CD14-positive monocyte (primary cell): Measurements from ENCODE around the gene TMEM150A. TPM values are rescaled to one million over a fixed set of nuclear protein-coding genes. Genes with fewer than 3 reads are reported as not detected.

Experiments used
- DNase-seq, 3 donors: peaks; one replicate each; pipeline ENCODE4 v3.0.0-alpha.2; 2011 to 2022
- H2AFZ ChIP-seq: 2 replicates; pipeline ENCODE4 v1.6.0; 2012; ENCODE audit warnings: mild to moderate bottlenecking, low read depth, low read length, inconsistent platforms; ENCODE audit not compliant: insufficient read depth, poor library complexity, severe bottlenecking
- H3K27ac ChIP-seq, 2 donors: 1 replicate in 1 of 2; 2 replicates in 1 of 2; pipeline ENCODE4 v1.5.1; 2012 to 2013; ENCODE audit warnings: low read length in 2 of 2, control low read depth in 1 of 2, inconsistent platforms in 1 of 2, low read depth in 1 of 2, mild to moderate bottlenecking in 1 of 2
- H3K27me3 ChIP-seq, 2 donors: one replicate each; pipeline versions ENCODE4 v1.6.0 to v1.6.1; 2011 to 2013; ENCODE audit warnings: low read length in 2 of 2; ENCODE audit not compliant: control insufficient read depth in 2 of 2, insufficient read depth in 2 of 2
- H3K36me3 ChIP-seq, 2 donors: replicated peaks in 1 of 2; 1 replicate in 1 of 2; 2 replicates in 1 of 2; pipeline versions ENCODE4 v1.5.1 to v1.6.1; 2012 to 2013; ENCODE audit warnings: low read length in 2 of 2, control low read depth in 1 of 2, inconsistent platforms in 1 of 2, mild to moderate bottlenecking in 1 of 2; ENCODE audit not compliant: insufficient read depth in 2 of 2, control insufficient read depth in 1 of 2
- H3K4me1 ChIP-seq, 2 donors: 1 replicate in 1 of 2; 2 replicates in 1 of 2; pipeline versions ENCODE4 v1.5.1 to v1.6.1; 2012 to 2013; ENCODE audit warnings: low read length in 2 of 2, control low read depth in 1 of 2, inconsistent platforms in 1 of 2, mild to moderate bottlenecking in 1 of 2, moderate library complexity in 1 of 2; ENCODE audit not compliant: insufficient read depth in 2 of 2, control insufficient read depth in 1 of 2
- H3K4me2 ChIP-seq: replicated peaks from 2 replicates; pipeline ENCODE3; 2012; ENCODE audit warnings: low read length, moderate library complexity, mild to moderate bottlenecking; ENCODE audit not compliant: poor library complexity, severe bottlenecking; ENCODE audit errors: extremely low read depth
- H3K4me3 ChIP-seq, 3 experiments: fragments of 200-600 bp in 1 of 3; sonication (generic) in 1 of 3; replicated peaks in 1 of 3; 1 replicate in 2 of 3; 2 replicates in 1 of 3; pipeline ENCODE4 v1.5.1; 2011 to 2013; ENCODE audit warnings: low read length in 3 of 3, mild to moderate bottlenecking in 3 of 3, control low read depth in 2 of 3, low read depth in 2 of 3, inconsistent platforms in 1 of 3, moderate library complexity in 1 of 3
- H3K79me2 ChIP-seq: 2 replicates; pipeline ENCODE4 v1.6.0; 2012; ENCODE audit warnings: mild to moderate bottlenecking, control low read depth, inconsistent platforms, low read length, moderate library complexity; ENCODE audit not compliant: insufficient read depth
- H3K9ac ChIP-seq: 2 replicates; pipeline ENCODE4 v1.6.0; 2017; ENCODE audit warnings: low read length, mild to moderate bottlenecking; ENCODE audit not compliant: insufficient read depth, poor library complexity, severe bottlenecking
- H3K9me3 ChIP-seq, 2 donors: replicated peaks in 1 of 2; 1 replicate in 1 of 2; 2 replicates in 1 of 2; pipeline versions ENCODE4 v1.5.1 to v1.6.1; 2012 to 2013; ENCODE audit warnings: low read length in 2 of 2, control low read depth in 1 of 2; ENCODE audit not compliant: control insufficient read depth in 1 of 2, insufficient read depth in 1 of 2
- H4K20me1 ChIP-seq: 2 replicates; pipeline ENCODE4 v1.6.0; 2012; ENCODE audit warnings: mild to moderate bottlenecking, low read length, control low read depth, moderate library complexity; ENCODE audit not compliant: insufficient read depth
- H3K27ac Mint-ChIP-seq, 7 donors: one replicate each; pipeline ENCODE4 v1.8.0; 2020; ENCODE audit warnings: mild to moderate bottlenecking in 7 of 7, mixed read lengths in 7 of 7, moderate library complexity in 6 of 7, inconsistent platforms in 2 of 7
- H3K27me3 Mint-ChIP-seq, 3 donors: one replicate each; pipeline ENCODE4 v1.8.0; 2021 to 2022; ENCODE audit warnings: low read depth in 3 of 3, mild to moderate bottlenecking in 3 of 3, mixed read lengths in 3 of 3, moderate library complexity in 3 of 3, inconsistent platforms in 1 of 3
- H3K36me3 Mint-ChIP-seq, 2 donors: one replicate each; pipeline ENCODE4 v1.8.0; 2020; ENCODE audit warnings: mixed read lengths in 2 of 2, inconsistent platforms in 1 of 2, mild to moderate bottlenecking in 1 of 2
- H3K4me1 Mint-ChIP-seq: one replicate; pipeline ENCODE4 v1.8.0; 2020; ENCODE audit warnings: mild to moderate bottlenecking, mixed read lengths
- H3K4me3 Mint-ChIP-seq, 2 donors: one replicate each; pipeline ENCODE4 v1.8.0; 2020; ENCODE audit warnings: mild to moderate bottlenecking in 2 of 2, mixed read lengths in 2 of 2, moderate library complexity in 1 of 2
- H3K9me3 Mint-ChIP-seq, 7 donors: one replicate each; pipeline ENCODE4 v1.8.0; 2020 to 2022; ENCODE audit warnings: mixed read lengths in 7 of 7, mild to moderate bottlenecking in 6 of 7, moderate library complexity in 6 of 7, inconsistent platforms in 2 of 7
- WGBS: methylation state at CpG from one replicate; pipeline ENCODE4 v1.1.5; 2013; ENCODE audit warnings: missing lambda C conversion rate; ENCODE audit not compliant: insufficient coverage; 5-methylcytosine and 5-hydroxymethylcytosine counted together
- intact Hi-C, 2 donors: fragments of 100-400 bp; cut with micrococcal nuclease; formaldehyde crosslinking; loops; one replicate each; pipeline versions ENCODE4 v1.15.0 to v1.15.1; 2023
- polyA plus RNA-seq, 3 donors: library from polyadenylated mRNA; depleted of rRNA in 1 of 3; unstranded in 2 of 3; stranded (reverse) in 1 of 3; fragments of 300-500 nt in 2 of 3; fragments of >200 nt in 1 of 3; fragmentation: Illumina TruSeq in 2 of 3; gene quantifications; 1 replicate in 2 of 3; 2 replicates in 1 of 3; pipeline ENCODE4 v1.2.3, GENCODE V29; 2012 to 2021
- TF ChIP-seq, protein P1 (sequence below): fragments of 200-600 bp; IDR thresholded peaks from one replicate; pipeline ENCODE4 v1.8.0; 2022; ENCODE audit warnings: antibody characterized with exemption, mild to moderate bottlenecking

TMEM150A gene
- polyA plus RNA-seq, 3 donors = 24.7 to 29.1 (median 26.6) TPM

DNA sequence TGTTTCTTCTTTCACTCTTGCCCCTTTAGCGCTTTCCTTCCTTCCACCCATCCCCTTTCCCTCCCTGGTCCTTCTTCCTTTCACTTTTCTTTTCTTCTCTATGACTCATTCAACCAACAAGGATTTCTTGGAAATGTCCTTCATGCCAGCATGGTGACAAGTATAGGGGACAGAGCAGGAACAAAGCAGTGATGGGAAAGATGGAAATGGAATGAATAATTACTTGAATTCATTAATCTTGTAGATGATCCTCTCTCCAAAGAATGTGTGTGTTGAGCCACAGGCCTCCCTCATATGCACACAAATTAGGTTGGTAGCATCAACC, 16.8 kb downstream of the TMEM150A start:
- no peaks in the 10 kb centered on the region for H3K9me3 Mint-ChIP-seq
- peaks cover 0 to 2% (median 0%) of the 10 kb centered on the region in 3 donors for H3K27me3 Mint-ChIP-seq
- H3K4me3 ChIP-seq = peak overlapping the region in 2 of 3 experiments; percentile 66 to 83
- H3K36me3 Mint-ChIP-seq = peaks cover 22 to 30% of the 10 kb centered on the region in 2 donors
- no peaks in the 10 kb centered on the region for H3K27me3 ChIP-seq
- peak in 2 of 3 donors; percentile 35 to 47 for DNase-seq
- peaks cover 15 to 24% of the 10 kb centered on the region in 2 donors for H3K36me3 ChIP-seq
- H3K79me2 ChIP-seq = peaks cover 67% of the 10 kb centered on the region
- H3K9me3 ChIP-seq = no peaks in the 10 kb centered on the region
- TF ChIP-seq, protein P1, sequence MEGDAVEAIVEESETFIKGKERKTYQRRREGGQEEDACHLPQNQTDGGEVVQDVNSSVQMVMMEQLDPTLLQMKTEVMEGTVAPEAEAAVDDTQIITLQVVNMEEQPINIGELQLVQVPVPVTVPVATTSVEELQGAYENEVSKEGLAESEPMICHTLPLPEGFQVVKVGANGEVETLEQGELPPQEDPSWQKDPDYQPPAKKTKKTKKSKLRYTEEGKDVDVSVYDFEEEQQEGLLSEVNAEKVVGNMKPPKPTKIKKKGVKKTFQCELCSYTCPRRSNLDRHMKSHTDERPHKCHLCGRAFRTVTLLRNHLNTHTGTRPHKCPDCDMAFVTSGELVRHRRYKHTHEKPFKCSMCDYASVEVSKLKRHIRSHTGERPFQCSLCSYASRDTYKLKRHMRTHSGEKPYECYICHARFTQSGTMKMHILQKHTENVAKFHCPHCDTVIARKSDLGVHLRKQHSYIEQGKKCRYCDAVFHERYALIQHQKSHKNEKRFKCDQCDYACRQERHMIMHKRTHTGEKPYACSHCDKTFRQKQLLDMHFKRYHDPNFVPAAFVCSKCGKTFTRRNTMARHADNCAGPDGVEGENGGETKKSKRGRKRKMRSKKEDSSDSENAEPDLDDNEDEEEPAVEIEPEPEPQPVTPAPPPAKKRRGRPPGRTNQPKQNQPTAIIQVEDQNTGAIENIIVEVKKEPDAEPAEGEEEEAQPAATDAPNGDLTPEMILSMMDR = no peak
- peak overlapping the region; percentile 96 for H3K4me2 ChIP-seq
- H4K20me1 ChIP-seq = peaks cover 10% of the 10 kb centered on the region
- H3K27ac Mint-ChIP-seq = peak overlapping the region; percentile 73 to 92 (median 88)
- H3K4me1 ChIP-seq = peaks cover 86 to 89% of the 10 kb centered on the region in 2 donors
- peaks cover 88% of the 10 kb centered on the region for H3K4me1 Mint-ChIP-seq
- peak overlapping the region; percentile 83 to 88 for H3K4me3 Mint-ChIP-seq
- no peak overlapping the region for H2AFZ ChIP-seq
- WGBS = no CpG with 5 or more reads among the region's 1 CpG
- intact Hi-C loops = loop anchor here in 1 of 2 donors (5.0 kb wide), 1 partner anchor 117 kb away; no protein-coding TSS in a partner anchor
- H3K9ac ChIP-seq = peak overlapping the region; percentile 72
- peak overlapping the region; percentile 33 to 86 for H3K27ac ChIP-seq

DNA sequence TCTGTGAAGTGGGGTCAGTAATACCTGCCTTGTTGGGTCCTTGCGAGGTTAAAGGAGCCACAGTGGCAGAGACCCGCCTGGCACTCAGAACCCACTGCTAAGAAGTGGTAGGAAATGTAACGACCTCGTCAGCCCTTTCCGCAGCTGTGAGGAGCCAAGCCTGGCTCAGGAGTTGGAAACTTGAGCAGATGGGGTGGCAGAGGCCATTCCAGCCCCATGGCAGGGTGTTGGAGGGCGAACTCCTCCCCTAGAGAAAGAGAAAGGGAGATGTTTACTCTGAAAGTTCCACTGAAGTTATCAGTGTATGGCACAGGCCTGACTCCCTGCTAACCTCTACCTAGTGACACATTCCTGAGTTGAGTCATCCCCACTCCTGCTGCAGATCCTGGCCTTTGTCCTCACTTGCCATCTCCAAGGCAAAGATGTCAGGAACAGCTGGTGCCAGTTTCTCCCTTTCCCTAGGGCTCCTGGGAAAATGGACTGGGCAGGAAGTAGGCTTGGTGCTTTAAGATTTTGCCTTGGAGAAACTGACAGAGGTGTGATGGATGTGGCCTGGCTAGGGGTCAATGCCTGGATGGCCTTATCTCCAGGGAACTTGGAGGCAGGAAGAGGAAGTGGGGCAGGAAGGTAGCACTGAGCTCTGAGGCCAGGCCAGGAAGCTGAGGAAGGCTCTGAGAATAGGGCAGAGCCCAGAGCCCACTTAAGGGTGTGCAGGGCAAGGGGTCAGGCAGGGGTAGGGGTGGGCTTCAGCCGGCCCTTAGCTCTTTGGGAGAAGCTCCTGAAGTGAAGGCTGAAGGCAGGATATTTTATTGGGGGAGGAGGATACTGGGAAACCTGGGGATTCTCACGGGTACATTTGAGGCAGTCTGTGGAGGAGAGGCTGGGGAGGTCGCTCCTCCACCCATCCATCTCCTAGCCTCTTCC, 17.4 kb downstream of the TMEM150A start:
- Histone ChIP-seq H3K4me1 (peaks cover 84 to 89% of the 10 kb centered on the region in 2 donors), H3K4me2 (peak overlapping the region; percentile 96), H3K36me3 (peaks cover 15 to 24% of the 10 kb centered on the region in 2 donors), H3K27me3 (no peaks in the 10 kb centered on the region), H2AFZ (peak overlapping the region; percentile 75), H3K79me2 (peaks cover 70% of the 10 kb centered on the region), H3K27ac (peak overlapping the region; percentile 33 to 86), H4K20me1 (peaks cover 14% of the 10 kb centered on the region), H3K9ac (peak overlapping the region; percentile 72), H3K9me3 (no peaks in the 10 kb centered on the region), H3K4me3 (peak overlapping the region; percentile 50 to 83 (median 66))
- Mint-ChIP-seq H3K27ac (peak overlapping the region; percentile 71 to 92 (median 88)), H3K9me3 (no peaks in the 10 kb centered on the region), H3K36me3 (peaks cover 26 to 34% of the 10 kb centered on the region in 2 donors), H3K4me1 (peaks cover 85% of the 10 kb centered on the region), H3K4me3 (peak overlapping the region; percentile 83 to 88), H3K27me3 (peaks cover 0 to 2% (median 0%) of the 10 kb centered on the region in 3 donors)
- 11% methylated on average over 5 of the region's 9 CpGs for WGBS
- intact Hi-C loops = loop anchor here in 1 of 2 donors (5.0 kb wide), 1 partner anchor 117 kb away; no protein-coding TSS in a partner anchor
- peak in 2 of 3 donors; percentile 40 to 48 for DNase-seq
- TF ChIP-seq, protein P1 = no peak
